Frontal cortex (tissue), 4 donors: ENCODE data around the gene SMIM33. TPM values are rescaled to one million over a fixed set of nuclear protein-coding genes. Genes with fewer than 3 reads are reported as not detected.
"Not testable (repeated sequence)": the region's sequence is repeated elsewhere in the genome, so short reads cannot be mapped to it uniquely, and the experiment has no call there.

ENCODE experiments used
- DNase-seq, 2 donors: peaks; one replicate each; pipeline ENCODE4 v3.0.0; 2012; ENCODE audit warnings: low spot score in 2 of 2
- FAIRE-seq: peaks from 2 replicates; lab custom pipeline; 2012; peaks lifted over from hg19 to GRCh38; lab: Jason Lieb, UNC
- total RNA-seq: library from RNA; depleted of rRNA; stranded (reverse); fragments of >200 nt; gene quantifications from one replicate; pipeline ENCODE4 v1.2.3, GENCODE V29; 2014
- donor health status: control.
- donor health status: control.
- donor health status: control.

The SMIM33 gene
- total RNA-seq = not detected

GRCh38 chr5:139470821-139471300 is at the start of gene SMIM33:
Gene SMIM33 (plus strand): TSS chr5:139471004. CDS start chr5:139471122, 118 bp downstream.
- DNase-seq = no peak
- no peak for FAIRE-seq

DNA sequence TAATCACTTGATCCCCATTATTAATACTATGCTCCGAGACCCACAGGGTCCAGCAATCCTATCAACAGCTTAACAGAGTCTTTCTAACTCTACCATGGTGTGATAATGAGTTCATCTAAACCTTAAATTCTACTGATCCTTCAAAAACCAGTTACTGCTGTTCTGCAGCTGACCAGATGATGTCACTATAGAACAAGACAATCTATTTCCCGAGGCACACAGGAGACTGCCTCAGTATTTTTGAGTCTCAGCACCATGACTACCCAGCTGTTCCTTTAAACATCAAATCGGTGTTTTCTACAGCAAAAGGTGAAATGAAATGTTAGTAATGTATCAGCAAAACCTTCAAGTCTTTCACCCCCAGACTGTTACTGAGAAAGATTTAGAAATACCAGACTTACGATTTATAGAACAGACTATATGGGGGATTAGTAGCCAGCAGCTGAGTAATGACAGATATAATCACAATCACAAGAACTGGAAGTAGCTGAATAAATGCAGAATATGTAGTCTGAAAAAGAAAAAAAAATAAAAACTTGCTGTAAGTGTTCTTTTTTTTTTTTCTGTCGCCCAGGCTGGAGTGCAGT is 48.4 kb upstream of the SMIM33 start:
- peak; percentile 84 for FAIRE-seq
- peak in 1 of 2 donors; percentile 70 for DNase-seq

DNA sequence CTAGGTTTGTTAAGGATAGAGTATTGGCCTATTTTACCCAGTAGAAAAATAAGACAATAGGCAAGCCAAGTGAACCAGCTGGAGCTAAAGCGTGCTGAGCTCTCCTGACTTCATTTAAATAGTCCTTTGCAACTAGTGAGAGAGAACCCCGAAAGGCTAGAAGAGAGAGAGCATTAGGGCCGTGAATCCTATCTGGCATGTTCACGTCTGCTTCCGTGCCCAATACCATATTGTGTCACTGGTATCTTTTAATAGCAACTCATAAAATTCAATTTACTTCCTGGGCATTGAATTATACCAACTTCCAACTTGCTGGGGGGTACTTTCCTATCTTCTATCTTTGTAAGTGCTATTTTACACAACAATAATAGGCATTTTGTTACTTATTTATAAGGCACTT is 45.3 kb upstream of the SMIM33 start:
- FAIRE-seq (no peak), DNase-seq (no peak)

DNA sequence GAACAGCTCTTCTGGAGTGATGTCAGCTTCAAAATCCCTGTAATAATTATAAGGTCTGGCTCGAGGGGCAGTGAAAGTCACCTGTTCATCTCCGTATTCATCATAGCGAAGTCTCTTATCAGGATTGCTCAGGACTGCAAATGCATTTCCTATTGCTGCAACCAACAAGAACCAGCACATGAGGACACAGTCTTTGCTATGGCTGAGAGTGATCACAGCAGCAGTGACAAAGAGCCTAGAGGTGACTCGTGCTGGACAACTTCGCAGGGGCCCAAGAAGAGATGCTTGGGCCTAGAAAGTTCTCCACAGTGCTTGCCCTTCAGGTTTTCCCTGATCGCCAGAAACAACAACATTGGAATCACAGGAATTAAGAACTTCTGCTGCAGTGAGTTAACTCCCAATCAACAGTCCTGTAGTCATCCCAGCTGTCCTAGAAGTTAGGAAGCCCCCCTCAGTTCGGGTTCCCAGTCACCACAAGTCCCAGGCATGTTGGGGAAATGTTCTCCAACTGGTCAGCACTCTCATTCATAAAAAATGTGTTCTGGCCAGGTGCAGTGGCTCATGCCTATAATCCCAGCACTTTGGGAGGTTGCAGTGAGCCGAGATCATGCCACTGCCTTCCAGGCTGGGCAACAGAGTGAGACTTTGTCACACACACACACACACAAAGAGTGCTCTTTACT is 44.5 kb upstream of the SMIM33 start:
- FAIRE-seq (no peak), DNase-seq (no peak)

- FAIRE-seq = no peak
- DNase-seq = no peak
These were observed 40.8 kb upstream of the SMIM33 start for GRCh38 chr5:139430015-139430414.

- FAIRE-seq = no peak
These were observed 39.1 kb upstream of the SMIM33 start for GRCh38 chr5:139431706-139432105.

GRCh38 chr5:139435676-139436075 is 35.1 kb upstream of the SMIM33 start:
- FAIRE-seq = no peak
- no peak for DNase-seq

More at GRCh38 chr5:139431706-139432105, 39.1 kb upstream of the SMIM33 start:
- no peak for DNase-seq

DNA sequence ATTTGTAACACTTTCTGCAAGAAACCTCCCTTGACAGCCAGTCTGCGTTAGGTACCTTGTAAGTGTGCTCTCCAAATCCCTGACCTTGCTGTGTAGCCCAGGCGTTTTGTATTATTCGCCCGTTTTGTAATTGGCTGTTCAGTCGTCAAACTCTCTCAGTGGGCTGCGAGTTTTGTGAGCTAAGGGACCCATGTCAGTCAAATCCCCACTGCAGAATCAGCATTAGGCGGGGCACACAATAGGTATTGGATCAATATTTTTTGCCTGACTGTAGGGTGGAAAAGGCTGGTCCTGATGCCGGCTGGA is 32.1 kb upstream of the SMIM33 start:
- DNase-seq (no peak), FAIRE-seq (no peak)

DNA sequence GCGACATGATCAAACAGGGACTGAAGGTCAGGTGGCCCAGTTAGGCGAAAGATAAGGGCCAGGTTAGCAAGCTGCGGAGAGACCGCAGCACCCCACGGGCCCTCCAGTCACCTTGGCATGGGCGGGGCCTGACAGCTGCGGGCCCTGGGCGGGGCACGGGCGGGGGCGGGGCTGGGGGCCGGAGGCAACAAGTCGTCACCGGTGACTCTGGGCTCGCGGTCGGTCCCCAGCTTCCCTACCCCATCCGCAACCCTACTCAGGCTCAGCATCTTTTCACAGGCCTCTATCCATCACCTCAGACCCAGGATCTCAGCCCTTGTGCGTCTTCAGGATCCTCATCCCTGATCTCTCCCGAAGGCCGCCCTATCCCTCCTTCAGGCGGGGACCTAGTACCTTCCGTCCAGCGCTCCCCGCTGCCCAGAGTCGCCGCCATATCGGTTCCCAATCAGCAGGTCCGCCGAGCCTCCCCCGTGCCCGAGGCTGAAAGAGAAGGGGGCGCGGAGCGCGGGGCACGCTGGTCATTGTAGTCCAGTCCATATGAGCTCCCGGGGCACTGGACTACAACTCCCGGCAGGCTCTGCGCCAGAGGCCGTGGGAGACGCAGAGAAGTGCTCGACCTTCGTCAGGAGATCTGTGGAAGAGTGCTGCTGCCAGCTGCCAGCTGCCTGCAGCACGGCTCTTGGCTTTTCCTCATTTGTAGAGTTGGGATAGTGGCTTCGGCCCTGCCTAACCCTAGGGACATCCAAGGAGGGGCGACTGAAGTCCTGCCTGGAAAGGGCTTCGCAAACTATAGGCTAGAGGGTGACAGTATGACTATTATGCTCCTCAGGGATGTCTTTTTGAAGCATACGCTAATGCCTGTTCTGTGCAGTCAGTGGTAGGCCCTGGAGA is 31.5 kb upstream of the SMIM33 start, which contains the start of gene DNAJC18:
Gene DNAJC18, minus strand, starts transcription at position 513 of the 891 bp plus-strand sequence. Its CDS starts 80 bp downstream, at position 433.
- no peak for FAIRE-seq

GRCh38 chr5:139440416-139440815 is 30.4 kb upstream of the SMIM33 start:
- not testable (repeated sequence) for DNase-seq, FAIRE-seq

More for the DNA sequence above, 31.5 kb upstream of the SMIM33 start, which contains the start of gene DNAJC18:
- DNase-seq = peak; percentile 89 to 93

DNA sequence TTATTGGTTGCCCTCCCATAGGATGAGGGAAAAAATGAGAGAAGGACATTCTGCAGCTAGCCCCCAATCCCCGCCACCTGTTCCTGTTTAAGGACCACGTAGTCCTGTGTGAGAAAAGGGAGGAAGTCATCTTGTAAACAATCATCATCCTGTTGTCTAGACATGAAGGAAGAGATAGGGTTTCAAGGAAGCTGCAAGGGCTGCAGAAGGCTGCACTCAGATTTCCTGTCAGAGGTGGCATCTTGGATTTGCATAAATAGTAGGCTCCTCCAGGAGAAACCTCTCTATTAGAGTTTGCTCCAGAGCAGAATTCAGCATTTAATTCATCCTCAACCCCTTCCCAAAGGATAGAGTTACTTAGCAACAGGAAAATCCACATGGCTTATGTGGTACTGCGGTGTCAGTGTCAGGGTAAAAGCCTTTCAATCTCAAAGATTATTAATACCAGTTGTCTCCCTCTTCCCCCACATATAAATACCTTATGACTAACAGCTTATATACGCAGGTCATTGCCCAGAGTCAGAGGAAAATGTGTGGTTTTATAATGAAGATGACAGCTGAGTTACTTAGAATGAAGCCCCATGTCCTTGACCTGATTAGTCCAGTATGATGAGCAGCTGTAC is 26.9 kb upstream of the SMIM33 start:
- FAIRE-seq (no peak), DNase-seq (no peak)

DNA sequence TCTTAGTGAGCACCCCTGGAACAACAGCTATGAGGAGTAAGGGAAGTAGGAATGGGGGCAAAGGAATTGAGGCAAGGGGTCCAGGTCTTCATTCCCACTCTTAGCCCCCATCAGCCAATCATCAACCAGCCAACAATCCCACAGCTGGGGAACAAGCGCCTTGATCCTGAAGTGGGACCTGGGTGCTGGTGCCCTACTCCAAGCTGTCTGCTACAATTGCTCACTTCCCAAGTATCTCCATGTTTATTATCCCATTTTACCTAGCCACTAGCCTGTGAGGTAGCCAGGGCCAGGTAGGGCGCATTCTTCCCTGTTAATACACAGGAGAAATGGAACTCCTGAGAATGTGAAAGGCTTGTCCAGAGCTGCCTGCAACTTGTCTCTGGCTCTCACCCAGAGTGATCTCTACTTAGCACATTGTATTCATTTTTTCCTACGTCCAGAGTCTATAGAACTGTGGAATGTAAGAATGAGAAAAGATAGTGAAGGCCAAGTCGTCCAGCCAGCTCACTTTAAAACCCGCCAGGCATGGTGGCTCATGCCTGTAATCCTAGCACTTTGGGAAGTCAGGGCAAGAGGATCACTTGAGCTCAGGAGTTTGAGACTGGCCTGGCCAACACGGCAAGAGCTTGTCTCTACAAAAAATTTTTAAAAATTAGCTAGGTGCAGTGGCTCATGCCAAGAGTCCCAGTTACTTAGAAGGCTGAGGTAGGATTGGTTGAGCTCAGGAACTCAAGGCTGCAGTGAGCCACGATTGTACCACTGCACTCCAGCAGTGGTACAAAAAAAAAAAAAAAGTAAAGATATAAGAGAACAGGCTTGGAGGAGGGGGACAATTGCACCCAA is 25.3 kb upstream of the SMIM33 start:
- DNase-seq (no peak), FAIRE-seq (no peak)

DNA sequence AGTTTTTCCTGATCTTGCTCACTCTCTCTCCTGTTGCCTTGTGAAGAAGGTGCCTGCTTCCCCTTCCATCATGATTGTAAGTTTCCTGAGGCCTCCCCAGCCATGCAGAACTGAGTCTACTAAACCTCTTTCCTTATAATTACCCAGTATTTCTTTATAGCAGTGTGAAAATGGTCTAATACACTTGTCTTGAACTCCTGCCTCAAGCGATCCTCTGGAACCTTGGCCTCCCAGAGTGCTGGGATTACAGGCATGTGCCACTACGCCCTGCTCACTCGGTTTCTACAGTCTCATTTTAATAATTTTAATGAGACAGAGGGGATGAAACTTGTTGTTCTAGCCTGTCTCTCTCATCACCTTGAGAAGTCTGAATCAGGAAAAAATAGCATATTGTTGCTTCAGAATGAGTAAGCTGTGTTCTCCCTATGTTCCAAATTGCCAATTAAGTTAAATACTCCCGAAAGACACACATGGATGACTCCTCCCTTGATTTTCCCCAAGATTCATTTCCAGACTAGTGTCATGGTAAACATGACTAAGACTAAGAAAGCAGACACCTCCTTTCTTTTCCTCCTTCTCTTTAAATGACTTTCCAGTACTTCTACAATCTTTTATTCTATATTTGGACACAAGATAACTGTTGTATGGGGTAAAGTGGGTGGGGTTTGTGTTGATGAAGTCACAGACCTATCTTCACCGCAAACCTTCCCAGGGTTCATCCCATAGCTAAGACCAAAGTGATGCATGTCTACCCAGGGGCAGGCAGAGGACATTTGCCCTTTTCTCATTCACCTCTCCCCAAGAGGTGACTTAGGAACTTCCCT is 23.6 kb upstream of the SMIM33 start:
- FAIRE-seq (no peak), DNase-seq (no peak)

DNA sequence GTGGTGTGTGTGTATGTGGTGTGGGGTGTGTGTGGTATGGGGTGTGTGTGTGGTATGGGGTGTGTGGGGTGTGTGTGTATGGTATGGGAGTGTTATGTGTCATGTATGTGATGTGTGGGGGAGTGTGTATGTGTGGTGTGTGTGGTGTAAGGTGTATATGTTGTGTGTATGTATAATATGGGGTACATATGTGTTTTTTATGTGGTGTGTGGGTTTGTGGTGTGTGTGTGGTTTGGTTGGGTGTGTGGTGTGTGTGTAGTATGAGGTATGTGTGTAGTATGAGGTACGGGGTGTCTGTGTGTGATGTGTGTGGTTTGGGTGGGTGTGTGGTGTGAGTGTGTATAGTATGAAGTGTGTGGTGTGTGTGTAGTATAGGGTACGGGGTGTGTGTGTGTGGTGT is 19.6 kb upstream of the SMIM33 start:
- FAIRE-seq (no peak), DNase-seq (no peak)

- FAIRE-seq = no peak
- no peak for DNase-seq
These were observed 18.7 kb upstream of the SMIM33 start for GRCh38 chr5:139451878-139452660.

GRCh38 chr5:139453683-139454567 is 16.9 kb upstream of the SMIM33 start:
- no peak for DNase-seq
- FAIRE-seq = no peak
